CD4-positive, alpha-beta T cell treated with Interleukin-12 subunit alpha and Interleukin-12 subunit beta, for 1 hour (primary cell): ENCODE data around the gene HHIP.

Source experiments
- DNase-seq: peaks from one replicate; pipeline ENCODE4 v3.0.0-alpha.2; 2020

Gene HHIP, protein sequence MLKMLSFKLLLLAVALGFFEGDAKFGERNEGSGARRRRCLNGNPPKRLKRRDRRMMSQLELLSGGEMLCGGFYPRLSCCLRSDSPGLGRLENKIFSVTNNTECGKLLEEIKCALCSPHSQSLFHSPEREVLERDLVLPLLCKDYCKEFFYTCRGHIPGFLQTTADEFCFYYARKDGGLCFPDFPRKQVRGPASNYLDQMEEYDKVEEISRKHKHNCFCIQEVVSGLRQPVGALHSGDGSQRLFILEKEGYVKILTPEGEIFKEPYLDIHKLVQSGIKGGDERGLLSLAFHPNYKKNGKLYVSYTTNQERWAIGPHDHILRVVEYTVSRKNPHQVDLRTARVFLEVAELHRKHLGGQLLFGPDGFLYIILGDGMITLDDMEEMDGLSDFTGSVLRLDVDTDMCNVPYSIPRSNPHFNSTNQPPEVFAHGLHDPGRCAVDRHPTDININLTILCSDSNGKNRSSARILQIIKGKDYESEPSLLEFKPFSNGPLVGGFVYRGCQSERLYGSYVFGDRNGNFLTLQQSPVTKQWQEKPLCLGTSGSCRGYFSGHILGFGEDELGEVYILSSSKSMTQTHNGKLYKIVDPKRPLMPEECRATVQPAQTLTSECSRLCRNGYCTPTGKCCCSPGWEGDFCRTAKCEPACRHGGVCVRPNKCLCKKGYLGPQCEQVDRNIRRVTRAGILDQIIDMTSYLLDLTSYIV

GRCh38 chr4:144645631-144646522 is at the start of gene HHIP:
Gene HHIP, plus strand, starts transcription at chr4:144646156. Its CDS starts 520 bp downstream, at chr4:144646676.
- no peak for DNase-seq

GRCh38 chr4:144597171-144597570 is 48.8 kb upstream of the HHIP start:
- no peak for DNase-seq

GRCh38 chr4:144599621-144600020 is 46.3 kb upstream of the HHIP start:
- DNase-seq: no peak

- DNase-seq: no peak
Measured at GRCh38 chr4:144611850-144612249, 34.1 kb upstream of the HHIP start.

DNA sequence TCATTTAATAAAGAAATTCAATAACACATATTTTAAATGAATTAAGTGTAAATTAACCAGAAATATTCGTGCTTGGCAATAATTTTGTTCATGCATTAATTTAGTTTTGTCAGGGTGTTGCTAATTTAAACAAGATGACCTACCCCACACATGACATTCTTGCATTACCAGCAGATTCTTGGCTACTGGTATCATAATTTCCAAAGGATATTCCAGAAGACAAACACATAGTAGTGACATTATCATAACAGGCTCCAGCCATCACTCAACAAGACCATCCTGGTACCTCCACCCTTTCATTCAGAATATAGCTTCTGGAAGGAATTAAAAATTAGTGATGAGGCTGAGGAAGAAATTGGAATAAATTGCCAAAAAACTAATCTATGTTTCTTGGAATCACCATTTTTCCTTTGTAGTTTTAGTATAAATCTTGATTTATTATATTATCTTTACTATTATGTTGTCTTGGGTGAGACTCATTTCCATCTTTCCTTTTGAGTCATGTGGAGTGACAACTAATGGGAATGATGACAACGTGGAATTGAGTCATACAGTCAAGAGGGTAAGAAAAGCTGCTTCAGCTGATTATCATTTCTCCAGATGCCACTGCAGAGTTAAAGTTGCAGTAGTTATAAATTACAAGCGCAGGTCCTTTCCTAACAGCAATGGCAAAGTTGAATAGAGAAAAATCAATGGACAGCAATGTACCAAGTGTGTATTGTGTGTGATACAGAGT is 30.9 kb upstream of the HHIP start:
- DNase-seq: no peak

- DNase-seq: no peak
Measured at GRCh38 chr4:144621681-144622080, 24.3 kb upstream of the HHIP start.

DNA sequence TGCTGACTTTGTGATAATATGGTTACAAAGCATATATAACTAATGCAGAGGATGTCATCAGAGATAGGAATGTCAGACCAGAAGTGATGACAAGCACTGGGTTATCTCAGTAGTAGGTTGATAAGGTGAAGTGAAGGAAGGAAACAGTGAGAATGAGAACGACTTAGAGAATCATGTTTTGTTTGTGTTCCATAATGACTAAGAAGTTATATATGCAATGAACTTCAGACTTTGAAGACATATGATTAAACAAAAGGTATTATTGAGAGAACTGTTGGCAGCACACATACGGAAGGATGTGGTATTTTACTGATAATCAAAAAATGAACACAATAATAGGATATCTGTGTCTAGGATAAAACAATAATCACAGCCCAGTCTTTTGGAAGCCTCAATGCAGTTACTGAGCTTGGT is 18.3 kb upstream of the HHIP start:
- DNase-seq: no peak

DNA sequence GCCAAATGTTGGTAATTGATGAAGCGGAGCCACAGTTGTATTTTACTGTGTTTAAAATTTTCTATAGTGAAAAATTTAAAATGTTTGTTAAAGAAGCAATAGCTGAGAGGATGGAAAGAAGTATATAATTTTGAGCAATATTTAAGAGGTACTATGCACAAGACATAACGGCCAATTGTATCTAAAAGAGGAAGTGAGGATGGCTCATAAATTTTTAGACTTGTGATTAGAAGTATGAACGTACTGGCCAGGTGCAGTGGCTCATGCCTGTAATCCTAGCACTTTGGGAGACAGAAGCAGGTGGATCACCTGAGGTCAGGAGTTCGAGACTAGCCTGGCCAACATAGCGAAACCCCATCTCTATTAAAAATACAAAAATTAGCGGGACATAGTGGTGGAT is 12.7 kb upstream of the HHIP start:
- no peak for DNase-seq

- no peak for DNase-seq
Measured at GRCh38 chr4:144634978-144635747, 10.8 kb upstream of the HHIP start.

DNA sequence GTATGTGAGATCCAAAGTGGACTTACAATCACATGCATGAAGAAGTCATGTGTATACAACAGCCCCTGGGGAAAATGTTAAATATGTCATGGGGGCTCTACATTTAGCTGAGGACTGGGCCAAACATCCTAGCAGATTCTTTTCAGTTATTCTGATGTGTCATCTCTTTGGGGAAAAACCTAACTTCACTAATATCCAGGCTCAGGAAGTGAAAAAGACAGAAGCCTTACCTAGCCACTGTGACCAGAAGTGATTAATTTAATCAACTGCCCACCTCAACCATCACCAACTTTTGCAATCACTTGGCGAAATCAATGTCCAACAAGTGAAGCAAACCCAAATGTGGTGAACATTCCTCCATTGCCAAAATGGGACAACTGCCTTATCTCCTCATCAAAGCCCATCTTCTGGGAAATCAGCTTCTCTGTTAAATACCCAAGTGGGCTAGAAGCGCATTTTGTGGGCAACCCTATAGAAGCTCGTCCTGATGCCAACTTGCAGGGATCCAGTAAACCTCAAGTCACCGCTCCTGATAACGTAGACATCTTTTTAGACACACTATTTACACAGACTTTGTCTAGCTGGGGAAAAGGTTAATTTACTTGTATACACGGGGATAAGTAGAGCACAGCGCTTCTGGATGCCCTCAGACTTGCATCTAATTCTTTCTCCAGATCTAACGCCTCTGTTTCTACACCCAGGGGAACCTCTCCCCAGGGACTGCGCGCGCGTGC is 1.4 kb upstream of the HHIP start:
- no peak for DNase-seq

GRCh38 chr4:144645102-144645630 is 790 bp upstream of the HHIP start:
- DNase-seq: no peak

DNA sequence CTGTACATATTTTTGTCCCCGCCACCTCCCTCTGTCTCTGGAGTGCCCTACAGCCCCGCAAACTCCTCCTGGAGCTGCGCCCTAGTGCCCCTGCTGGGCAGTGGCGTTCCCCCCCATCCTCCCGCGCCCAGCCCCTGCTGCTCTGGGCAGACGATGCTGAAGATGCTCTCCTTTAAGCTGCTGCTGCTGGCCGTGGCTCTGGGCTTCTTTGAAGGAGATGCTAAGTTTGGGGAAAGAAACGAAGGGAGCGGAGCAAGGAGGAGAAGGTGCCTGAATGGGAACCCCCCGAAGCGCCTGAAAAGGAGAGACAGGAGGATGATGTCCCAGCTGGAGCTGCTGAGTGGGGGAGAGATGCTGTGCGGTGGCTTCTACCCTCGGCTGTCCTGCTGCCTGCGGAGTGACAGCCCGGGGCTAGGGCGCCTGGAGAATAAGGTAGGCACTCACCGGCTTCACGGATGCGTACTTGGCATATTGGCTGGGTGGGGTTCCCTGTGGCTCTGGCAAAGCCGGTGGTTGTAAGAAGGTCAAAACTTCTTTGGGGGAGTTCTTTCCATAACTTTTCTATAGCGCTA is 653 bp downstream of the HHIP start:
- DNase-seq: no peak

DNA sequence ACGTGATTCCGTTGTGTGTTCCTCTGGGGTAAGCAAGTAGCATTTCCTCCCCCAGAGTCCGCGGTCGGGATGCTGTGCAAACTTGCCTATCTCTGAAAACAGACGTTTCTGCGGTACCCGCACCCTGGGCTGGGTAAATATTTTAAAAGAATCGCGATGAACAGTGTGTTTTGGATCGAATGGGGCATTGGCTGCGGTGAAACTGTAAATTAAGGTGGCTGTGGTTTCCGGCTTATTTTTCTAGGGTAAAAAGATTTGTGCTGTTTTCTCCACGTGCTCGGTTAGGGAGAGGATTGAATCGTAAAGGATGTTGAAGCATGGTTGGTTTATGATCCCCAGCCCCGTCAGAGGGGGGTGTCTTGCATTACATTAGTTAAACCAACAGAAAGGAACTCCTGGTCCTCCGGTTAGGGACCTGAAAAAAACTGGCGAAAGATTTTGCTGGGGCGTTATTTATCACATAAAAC is 1.2 kb downstream of the HHIP start:
- DNase-seq: no peak

DNA sequence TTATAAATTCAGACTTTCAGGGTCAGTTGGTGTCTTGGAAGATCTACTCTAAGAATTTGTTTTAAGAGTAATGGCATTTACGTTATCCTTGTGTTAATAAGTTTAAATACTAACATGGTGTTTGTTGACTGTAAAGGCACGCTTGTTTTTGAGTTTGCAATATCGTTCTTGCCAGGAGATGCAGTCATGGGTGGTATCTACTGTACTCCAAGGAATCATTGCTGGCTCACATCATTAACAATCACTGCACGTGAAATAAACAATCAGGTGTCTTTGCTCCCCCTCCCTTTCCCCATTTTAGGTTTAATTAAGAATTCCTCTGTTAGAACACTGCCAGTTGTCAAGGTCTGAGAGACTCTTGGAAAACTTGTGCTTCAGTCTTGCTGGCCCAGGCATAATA is 1.6 kb downstream of the HHIP start:
- DNase-seq: no peak

GRCh38 chr4:144648042-144648441 is 2.1 kb downstream of the HHIP start:
- no peak for DNase-seq

GRCh38 chr4:144649646-144650045 is 3.7 kb downstream of the HHIP start:
- no peak for DNase-seq

- DNase-seq: no peak
Measured at GRCh38 chr4:144650311-144651005, 4.5 kb downstream of the HHIP start.

DNA sequence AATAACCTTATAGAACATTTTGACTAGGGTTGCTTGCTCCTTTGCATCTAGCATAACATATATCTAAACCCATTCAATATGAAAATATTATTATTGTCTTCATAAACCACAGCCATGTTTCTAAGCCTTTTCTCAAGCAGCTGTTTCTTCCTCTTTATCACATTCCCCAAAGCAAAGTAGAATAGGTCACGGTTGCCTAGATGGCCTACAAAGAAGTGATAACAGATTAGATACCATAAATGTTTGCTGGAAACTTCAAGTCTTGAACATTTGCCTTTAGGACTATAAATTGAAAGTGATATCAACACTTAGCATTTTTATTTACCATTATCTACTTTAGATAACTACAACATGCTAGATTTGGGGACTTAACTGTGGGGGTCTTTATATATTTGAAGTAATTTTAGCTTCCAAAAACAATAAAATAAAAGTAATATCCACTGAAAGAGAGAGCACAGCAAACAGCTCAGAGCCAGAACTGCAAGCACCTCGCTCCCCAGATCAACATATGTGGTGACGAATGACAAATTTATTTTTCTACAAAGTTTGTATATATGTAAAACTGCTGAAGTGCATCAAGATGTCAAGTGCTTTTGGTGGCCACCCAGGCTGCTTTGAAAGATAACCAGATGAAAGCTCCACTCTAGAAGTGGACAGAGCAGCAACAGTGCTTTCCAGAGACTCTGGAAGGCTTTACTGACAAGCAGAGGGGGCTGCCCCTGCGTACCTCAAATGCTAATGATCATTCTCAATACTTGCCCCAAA is 8.0 kb downstream of the HHIP start:
- DNase-seq: no peak

GRCh38 chr4:144655491-144655890 is 9.5 kb downstream of the HHIP start:
- no peak for DNase-seq
